Common myeloid progenitor, CD34-positive (primary cell): ENCODE measurements around the gene SOX12.

ENCODE experiments used
- CTCF ChIA-PET: fragments of 350-600 bp; sonication (Branson Sonifier 250); formaldehyde crosslinking; loops from one replicate; lab custom pipeline; 2021; ENCODE audit warnings: antibody characterized with exemption; lab: Charles Lee
- POLR2A ChIA-PET: fragments of 350-600 bp; sonication (Branson Sonifier 250); formaldehyde crosslinking; loops from one replicate; lab custom pipeline; 2021; ENCODE audit warnings: antibody characterized with exemption; lab: Charles Lee
- DNase-seq, 3 donors: peaks; one replicate each; pipeline versions ENCODE4 v3.0.0 to v3.0.0-alpha.2; 2013
- H3K27ac ChIP-seq, 2 experiments: 1 replicate in 1 of 2; 2 replicates in 1 of 2; pipeline ENCODE4 v1.7.0; 2013; ENCODE audit warnings: inconsistent platforms in 2 of 2, low read length in 2 of 2, mild to moderate bottlenecking in 2 of 2, low read depth in 1 of 2, moderate library complexity in 1 of 2; ENCODE audit not compliant: severe bottlenecking in 2 of 2, insufficient read depth in 1 of 2, poor library complexity in 1 of 2
- H3K27me3 ChIP-seq, 5 experiments: replicated peaks in 2 of 5; 1 replicate in 3 of 5; 2 replicates in 2 of 5; pipeline versions ENCODE4 v1.6.1 to v1.7.0; 2013; ENCODE audit warnings: low read length in 4 of 5, mild to moderate bottlenecking in 2 of 5, moderate library complexity in 2 of 5, inconsistent platforms in 1 of 5; ENCODE audit not compliant: insufficient read depth in 5 of 5, control insufficient read depth in 4 of 5
- H3K36me3 ChIP-seq, 4 experiments: 1 replicate in 2 of 4; 2 replicates in 2 of 4; pipeline versions ENCODE4 v1.6.1 to v1.7.0; 2013; ENCODE audit warnings: low read length in 3 of 4, control low read depth in 1 of 4, mild to moderate bottlenecking in 1 of 4; ENCODE audit not compliant: control insufficient read depth in 4 of 4, insufficient read depth in 4 of 4
- H3K4me1 ChIP-seq, 4 experiments: 1 replicate in 3 of 4; 2 replicates in 1 of 4; pipeline versions ENCODE4 v1.6.1 to v1.7.1; 2013; ENCODE audit warnings: low read length in 3 of 4, mild to moderate bottlenecking in 3 of 4, control low read depth in 1 of 4, inconsistent platforms in 1 of 4, moderate library complexity in 1 of 4; ENCODE audit not compliant: control insufficient read depth in 4 of 4, insufficient read depth in 4 of 4; ENCODE audit errors: control extremely low read depth in 1 of 4
- H3K4me3 ChIP-seq, 7 experiments: 1 replicate in 4 of 7; 2 replicates in 3 of 7; pipeline versions ENCODE4 v1.5.1 to v1.7.0; 2013; ENCODE audit warnings: mild to moderate bottlenecking in 7 of 7, low read length in 6 of 7, moderate library complexity in 6 of 7, inconsistent platforms in 2 of 7, low read depth in 2 of 7, control low read depth in 1 of 7; ENCODE audit not compliant: insufficient read depth in 4 of 7, control insufficient read depth in 1 of 7; ENCODE audit errors: extremely low read depth in 1 of 7
- H3K9me3 ChIP-seq, 5 experiments: 1 replicate in 4 of 5; 2 replicates in 1 of 5; pipeline versions ENCODE4 v1.6.1 to v1.7.1; 2013; ENCODE audit warnings: low read length in 4 of 5, mild to moderate bottlenecking in 2 of 5, inconsistent platforms in 1 of 5, low read depth in 1 of 5, moderate library complexity in 1 of 5; ENCODE audit not compliant: control insufficient read depth in 4 of 5, insufficient read depth in 2 of 5; ENCODE audit errors: control extremely low read depth in 1 of 5
- WGBS: methylation state at CpG from one replicate; pipeline ENCODE4 v1.1.5; 2013; ENCODE audit not compliant: insufficient coverage; 5-methylcytosine and 5-hydroxymethylcytosine counted together

Gene SOX12

DNA sequence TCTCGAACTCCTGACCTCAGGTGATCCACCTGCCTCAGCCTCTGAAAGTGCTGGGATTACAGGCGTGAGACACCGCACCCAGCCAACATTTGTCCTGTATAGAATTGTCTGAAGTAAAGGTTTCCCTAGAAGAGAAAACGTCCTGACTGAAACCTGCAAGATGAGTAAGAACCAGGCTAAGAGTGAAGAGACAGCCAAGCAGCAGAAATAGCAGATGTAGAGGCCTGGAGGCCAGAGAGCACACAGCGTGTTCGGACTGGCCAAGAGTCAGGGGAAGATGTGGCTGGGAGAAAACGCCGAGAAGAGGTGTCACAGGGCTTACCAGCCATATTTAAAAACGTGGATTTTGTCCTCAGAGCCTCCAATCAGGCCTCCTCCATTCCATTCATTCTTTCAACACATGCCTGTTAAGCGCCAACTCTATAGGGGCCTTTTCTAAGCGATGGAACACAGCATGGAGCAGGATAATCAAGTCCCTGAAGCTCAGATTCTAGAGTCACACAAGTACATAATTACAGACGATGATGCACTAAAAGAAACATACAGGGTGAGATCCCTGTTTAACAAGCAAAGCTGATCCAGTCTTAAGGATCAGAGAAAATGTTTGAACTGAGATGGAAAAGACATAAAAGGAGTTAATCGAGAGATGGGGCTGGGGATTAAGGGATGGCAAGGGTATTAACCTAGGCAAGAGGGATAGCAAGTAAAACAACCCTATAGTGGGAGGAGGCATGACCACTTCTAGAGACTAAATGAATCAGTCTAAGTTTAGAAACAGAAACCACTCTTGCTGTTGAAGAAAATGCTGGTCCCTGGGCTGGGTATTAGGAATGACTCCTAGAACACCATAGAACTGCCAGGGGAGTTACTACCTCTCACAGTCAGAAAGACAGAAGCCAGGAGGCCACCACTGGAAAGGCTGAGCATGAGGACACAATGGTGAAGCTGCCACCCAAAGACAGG is 23.2 kb upstream of the SOX12 start:
- ChIA-PET CTCF (interaction anchor here (1.2 to 6.0 kb wide), 4 partner anchors 7 to 28 kb away, joined by 3 to 28 read pairs (median 15); no protein-coding TSS in a partner anchor), POLR2A (no interaction called here)
- no peaks in the 10 kb centered on the region for H3K9me3 ChIP-seq
- DNase-seq = no peak
- 91% methylated on average over 12 of the region's 13 CpGs for WGBS
- H3K36me3 ChIP-seq = peaks cover 0 to 20% (median 1%) of the 10 kb centered on the region in 4 experiments
- H3K27ac ChIP-seq = no peak overlapping the region
- no peaks in the 10 kb centered on the region for H3K27me3 ChIP-seq
- peaks cover 12 to 34% (median 29%) of the 10 kb centered on the region in 4 experiments for H3K4me1 ChIP-seq
- no peak overlapping the region for H3K4me3 ChIP-seq

DNA sequence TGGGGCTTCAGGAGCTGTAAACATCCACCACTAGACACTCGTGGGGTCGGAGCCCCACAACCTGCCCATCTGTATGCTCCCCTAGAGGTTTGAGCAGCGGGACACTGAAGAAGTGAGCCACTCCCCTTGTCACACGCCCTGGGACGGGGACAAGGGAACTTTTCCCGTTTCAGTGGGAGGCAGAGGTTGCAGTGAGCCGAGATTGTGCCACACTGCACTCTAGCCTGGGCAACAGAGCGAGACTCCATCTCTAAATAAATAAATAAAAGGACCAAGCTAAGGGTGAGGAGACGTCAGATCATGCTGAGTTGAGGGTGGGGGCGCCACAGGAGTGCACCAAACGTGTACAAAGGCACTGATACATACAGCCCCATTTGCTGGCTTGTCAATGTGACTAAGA is 19.6 kb upstream of the SOX12 start:
- Histone ChIP-seq H3K27ac (no peak overlapping the region), H3K27me3 (no peaks in the 10 kb centered on the region), H3K36me3 (peaks cover 0 to 2% (median 0%) of the 10 kb centered on the region in 4 experiments), H3K4me3 (no peak overlapping the region), H3K4me1 (peaks cover 0 to 22% (median 22%) of the 10 kb centered on the region in 4 experiments), H3K9me3 (no peaks in the 10 kb centered on the region)
- ChIA-PET CTCF (no interaction called here), POLR2A (no interaction called here)
- WGBS = 82% methylated on average over 10 of the region's 11 CpGs
- no peak for DNase-seq

DNA sequence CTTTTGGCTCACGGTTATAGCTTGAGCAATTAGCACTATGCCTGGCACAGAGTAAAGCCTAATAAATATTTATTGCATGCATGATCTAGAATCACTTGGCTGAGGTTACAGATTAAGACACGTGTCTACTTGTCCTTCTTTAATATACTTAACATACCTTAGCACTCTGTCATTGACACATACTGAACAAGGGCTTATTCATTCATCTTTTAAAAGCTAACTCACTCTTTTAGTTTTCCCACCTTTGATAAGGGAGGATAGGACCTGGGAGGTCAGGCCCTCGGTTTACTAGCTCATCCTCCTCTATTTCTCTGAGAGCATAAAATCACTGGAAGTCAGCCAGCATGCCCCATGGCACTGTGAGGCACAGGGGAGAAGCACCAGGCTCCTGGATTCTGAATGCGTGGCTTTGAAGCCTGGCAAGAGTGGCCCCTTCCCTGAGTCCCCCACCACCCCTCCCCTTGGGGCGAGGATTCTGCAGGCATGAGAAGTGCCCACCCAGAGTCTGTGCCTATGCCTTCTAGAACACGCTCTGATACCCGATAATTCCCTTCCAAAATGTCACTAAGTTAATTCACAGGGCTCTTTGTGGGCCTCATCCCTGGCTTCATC is 16.8 kb upstream of the SOX12 start:
- H3K36me3 ChIP-seq = no peaks in the 10 kb centered on the region
- WGBS = 100% methylated on average over 6 of the region's 7 CpGs
- CTCF ChIA-PET = interaction anchor here (0.9 to 3.8 kb wide), 6 partner anchors 9 to 42 kb away, joined by 3 to 28 read pairs (median 4); partner anchors contain the start of gene SOX12
- no peak for DNase-seq
- H3K27me3 ChIP-seq = no peaks in the 10 kb centered on the region
- no peaks in the 10 kb centered on the region for H3K9me3 ChIP-seq
- H3K4me3 ChIP-seq = no peak overlapping the region
- peaks cover 0 to 17% (median 15%) of the 10 kb centered on the region in 4 experiments for H3K4me1 ChIP-seq
- no peak overlapping the region for H3K27ac ChIP-seq
- POLR2A ChIA-PET = interaction anchor here (0.5 kb wide), 1 partner anchor 12 kb away, joined by 3 read pairs; no protein-coding TSS in a partner anchor

DNA sequence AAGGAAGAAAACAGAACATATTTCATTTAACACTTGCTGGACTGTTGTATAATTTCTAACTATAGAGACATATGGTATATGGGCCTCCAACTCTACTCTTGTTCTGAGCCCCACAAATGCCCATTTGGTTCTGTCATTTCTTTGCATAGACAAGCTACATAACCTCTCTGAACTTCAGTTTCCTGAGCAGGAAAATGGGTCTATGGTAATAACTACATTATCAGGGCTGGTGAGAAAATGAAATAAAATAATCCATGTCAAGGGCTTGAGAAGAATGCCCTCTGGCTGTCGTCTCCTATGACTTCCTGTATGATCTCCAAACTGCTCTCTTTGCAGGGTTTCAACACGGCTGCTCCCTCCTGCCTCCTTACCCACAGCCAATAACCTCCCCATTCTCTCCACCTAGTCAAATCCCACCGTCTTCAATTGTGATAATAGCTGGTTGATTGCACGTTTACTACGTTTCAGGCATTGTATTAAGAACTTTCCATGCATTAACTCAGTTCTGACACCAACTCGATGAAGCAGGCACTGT is 16.0 kb upstream of the SOX12 start:
- H3K4me1 ChIP-seq = peaks cover 0 to 17% (median 15%) of the 10 kb centered on the region in 4 experiments
- DNase-seq = peak in 2 of 3 donors; percentile 20 to 24
- CTCF ChIA-PET = interaction anchor here (1.3 to 3.8 kb wide), 5 partner anchors 9 to 21 kb away, joined by 4 to 28 read pairs (median 9); partner anchors contain the start of gene SOX12
- no peaks in the 10 kb centered on the region for H3K9me3 ChIP-seq
- peak overlapping the region; percentile 64 to 90 for H3K27ac ChIP-seq
- H3K36me3 ChIP-seq = no peaks in the 10 kb centered on the region
- no peaks in the 10 kb centered on the region for H3K27me3 ChIP-seq
- peak overlapping the region in 5 of 7 experiments; percentile 31 to 71 (median 66) for H3K4me3 ChIP-seq
- POLR2A ChIA-PET = interaction anchor here (1.8 kb wide), 1 partner anchor 10 kb away, joined by 12 read pairs; no protein-coding TSS in a partner anchor
- 6% methylated on average over 2 of the region's 6 CpGs for WGBS

DNA sequence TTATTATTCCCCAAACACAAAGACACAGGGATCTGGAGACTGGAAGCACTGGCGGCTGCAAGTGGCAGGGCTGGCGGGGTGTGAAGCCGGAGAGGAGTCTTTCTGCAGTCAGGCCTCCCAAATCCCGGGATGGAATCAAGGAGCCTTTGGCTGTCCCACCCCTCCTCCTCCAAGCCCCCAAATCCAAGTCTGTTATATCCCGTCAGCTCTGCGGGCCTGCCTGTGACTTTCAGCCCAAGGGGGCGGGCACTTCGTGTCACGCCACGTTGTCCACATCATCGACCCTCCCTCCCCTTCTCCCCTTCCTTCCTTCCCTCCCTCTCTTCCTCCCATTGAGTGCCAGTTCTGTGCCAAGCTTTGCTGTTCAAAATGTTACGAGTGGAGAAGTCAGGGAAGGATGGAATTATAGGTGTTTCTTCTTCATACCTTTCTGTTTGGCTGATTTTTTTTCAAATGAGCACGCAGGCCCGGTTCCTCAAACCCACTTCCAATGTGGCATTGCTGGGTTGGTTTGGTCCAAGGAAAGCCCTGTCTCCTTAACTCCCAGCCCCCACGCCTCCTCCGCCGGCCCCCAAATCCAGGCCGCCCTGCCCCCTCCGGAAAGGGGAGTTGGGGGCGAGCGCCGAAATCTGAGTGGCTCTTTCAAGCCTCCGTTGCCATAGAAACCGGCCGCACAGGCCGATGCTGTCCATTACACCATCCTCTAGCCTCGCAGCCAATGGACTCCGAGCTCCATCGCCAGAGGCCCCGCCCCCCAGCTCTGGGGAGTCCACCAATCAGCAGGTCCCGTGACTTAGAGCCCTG is 15.3 kb upstream of the SOX12 start:
- Histone ChIP-seq H3K9me3 (no peaks in the 10 kb centered on the region), H3K27ac (peak overlapping the region; percentile 64 to 90), H3K36me3 (no peaks in the 10 kb centered on the region), H3K4me3 (peak overlapping the region; percentile 31 to 71 (median 66)), H3K4me1 (peaks cover 0 to 17% (median 15%) of the 10 kb centered on the region in 4 experiments), H3K27me3 (no peaks in the 10 kb centered on the region)
- ChIA-PET CTCF (interaction anchor here (0.6 to 3.8 kb wide), 6 partner anchors 10 to 43 kb away, joined by 3 to 28 read pairs (median 7); partner anchors contain the start of gene SOX12), POLR2A (interaction anchor here (1.0 to 1.8 kb wide), 2 partner anchors 10 to 14 kb away, joined by 3 to 12 read pairs; no protein-coding TSS in a partner anchor)
- DNase-seq = peak; percentile 94 to 97 (median 97)
- 10% methylated on average over 18 of the region's 31 CpGs for WGBS

DNA sequence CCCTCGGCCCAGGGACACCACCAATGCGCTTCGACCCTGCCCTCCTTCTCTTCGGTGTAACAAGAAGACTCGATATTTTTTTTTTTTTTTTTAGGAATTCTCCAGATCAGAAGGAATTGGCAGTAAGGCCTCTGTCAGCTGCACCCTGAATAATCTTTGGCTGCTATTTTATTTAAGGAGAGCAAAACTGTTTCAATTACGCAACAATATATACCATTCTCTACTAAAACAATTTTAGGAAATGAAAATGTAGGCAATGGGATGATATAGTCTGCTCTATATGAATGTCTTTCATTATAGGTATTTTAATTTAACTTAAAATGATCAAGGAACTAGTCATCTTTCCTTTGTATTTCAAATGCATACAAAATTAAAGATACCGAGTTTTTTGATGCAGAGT is 14.7 kb upstream of the SOX12 start:
- Histone ChIP-seq H3K4me3 (peak overlapping the region in 6 of 7 experiments; percentile 30 to 71 (median 50)), H3K9me3 (no peaks in the 10 kb centered on the region), H3K27ac (peak overlapping the region in 1 of 2 experiments; percentile 90), H3K27me3 (no peaks in the 10 kb centered on the region), H3K36me3 (no peaks in the 10 kb centered on the region), H3K4me1 (peaks cover 0 to 17% (median 15%) of the 10 kb centered on the region in 4 experiments)
- no peak for DNase-seq
- ChIA-PET POLR2A (interaction anchor here (1.0 to 1.8 kb wide), 2 partner anchors 11 to 14 kb away, joined by 3 to 12 read pairs; no protein-coding TSS in a partner anchor), CTCF (interaction anchor here (0.6 to 3.8 kb wide), 5 partner anchors 11 to 43 kb away, joined by 3 to 28 read pairs (median 9); partner anchors contain the start of gene SOX12)
- WGBS = 0% methylated on average over 2 of the region's 7 CpGs
